ENCODE measurements around the gene GNB1. TPM values are rescaled to one million over a fixed set of nuclear protein-coding genes. Genes with fewer than 3 reads are reported as not detected.
A peak's percentile ranks its signal among the peaks of the same experiment; 100 is the strongest.

Gene GNB1
- total RNA-seq, 3 donors from 2014 or later (not counting 1 experiment from before 2014, with no cell fraction given): 285 to 304 (median 289) TPM

GRCh38 chr1:1819762-1820161 lies 71.1 kb downstream of the GNB1 start:
- Histone ChIP-seq H3K36me3 (ENCODE audit: control insufficient read depth, insufficient read depth, low read length) (peaks cover 40% of the 10 kb centered on the region), H3K4me3 (ENCODE audit: low read length) (no peak overlapping the region), H3K4me1 (ENCODE audit: control insufficient read depth, insufficient read depth, low read length) (no peaks in the 10 kb centered on the region), H3K27me3 (ENCODE audit: control insufficient read depth, insufficient read depth, low read length) (no peaks in the 10 kb centered on the region), H3K27ac (ENCODE audit: low read length) (no peak overlapping the region), H3K9me3 (ENCODE audit: control insufficient read depth, insufficient read depth, low read length) (no peaks in the 10 kb centered on the region)
- no peak for ATAC-seq
- 98% methylated on average over 4 of the region's 6 CpGs for WGBS (ENCODE audit: insufficient coverage)
- intact Hi-C loops (cut with micrococcal nuclease): no loop called here
- Mint-ChIP-seq H3K27ac (no peak overlapping the region), H3K4me3 (no peak overlapping the region), H3K27me3 (ENCODE audit: low read depth in 2 of 2) (no peaks in the 10 kb centered on the region), H3K4me1 (peaks cover 6 to 12% of the 10 kb centered on the region in 2 donors), H3K9me3 (no peaks in the 10 kb centered on the region), H3K36me3 (peaks cover 7% of the 10 kb centered on the region)
- no peak for TF ChIP-seq CTCF (IDR thresholded peaks at IDR 0.05)
- no peak for DNase-seq

GRCh38 chr1:1817221-1817620 lies 73.7 kb downstream of the GNB1 start:
- Histone ChIP-seq H3K27ac (ENCODE audit: low read length) (no peak overlapping the region), H3K9me3 (ENCODE audit: control insufficient read depth, insufficient read depth, low read length) (no peaks in the 10 kb centered on the region), H3K27me3 (ENCODE audit: control insufficient read depth, insufficient read depth, low read length) (no peaks in the 10 kb centered on the region), H3K4me3 (ENCODE audit: low read length) (no peak overlapping the region), H3K36me3 (ENCODE audit: control insufficient read depth, insufficient read depth, low read length) (peaks cover 40% of the 10 kb centered on the region), H3K4me1 (ENCODE audit: control insufficient read depth, insufficient read depth, low read length) (no peaks in the 10 kb centered on the region)
- no peak for ATAC-seq
- Mint-ChIP-seq H3K27me3 (ENCODE audit: low read depth in 2 of 2) (no peaks in the 10 kb centered on the region), H3K27ac (peak overlapping the region in 1 of 2 donors; percentile 54), H3K4me3 (no peak overlapping the region), H3K36me3 (peaks cover 14% of the 10 kb centered on the region), H3K4me1 (peaks cover 6 to 12% of the 10 kb centered on the region in 2 donors), H3K9me3 (no peaks in the 10 kb centered on the region)
- intact Hi-C loops (cut with micrococcal nuclease): no loop called here
- WGBS (ENCODE audit: insufficient coverage): 95% methylated on average over 3 of the region's 3 CpGs
- TF ChIP-seq CTCF (IDR thresholded peaks at IDR 0.05): no peak
- DNase-seq: no peak

- ATAC-seq: no peak
- no peaks in the 10 kb centered on the region for H3K27me3 Mint-ChIP-seq (ENCODE audit: low read depth in 2 of 2)
- H3K27ac Mint-ChIP-seq: peak overlapping the region; percentile 24 to 62
- Histone ChIP-seq H3K4me3 (ENCODE audit: low read length) (no peak overlapping the region), H3K27ac (ENCODE audit: low read length) (no peak overlapping the region), H3K27me3 (ENCODE audit: control insufficient read depth, insufficient read depth, low read length) (no peaks in the 10 kb centered on the region), H3K9me3 (ENCODE audit: control insufficient read depth, insufficient read depth, low read length) (no peaks in the 10 kb centered on the region), H3K4me1 (ENCODE audit: control insufficient read depth, insufficient read depth, low read length) (no peaks in the 10 kb centered on the region), H3K36me3 (ENCODE audit: control insufficient read depth, insufficient read depth, low read length) (peaks cover 38% of the 10 kb centered on the region)
- no peak for DNase-seq
- peaks cover 6 to 12% of the 10 kb centered on the region in 2 donors for H3K4me1 Mint-ChIP-seq
- intact Hi-C loops (cut with micrococcal nuclease): no loop called here
- 97% methylated on average over 14 of the region's 14 CpGs for WGBS (ENCODE audit: insufficient coverage)
- H3K4me3 Mint-ChIP-seq: no peak overlapping the region
- H3K9me3 Mint-ChIP-seq: no peaks in the 10 kb centered on the region
- peaks cover 14% of the 10 kb centered on the region for H3K36me3 Mint-ChIP-seq
- no peak for TF ChIP-seq CTCF (IDR thresholded peaks at IDR 0.05)
Measured at GRCh38 chr1:1815606-1816281, 75.1 kb downstream of the GNB1 start.

- no peaks in the 10 kb centered on the region for H3K4me1 ChIP-seq (ENCODE audit: control insufficient read depth, insufficient read depth, low read length)
- peaks cover 43% of the 10 kb centered on the region for H3K36me3 ChIP-seq (ENCODE audit: control insufficient read depth, insufficient read depth, low read length)
- TF ChIP-seq CTCF (IDR thresholded peaks at IDR 0.05): no peak
- ATAC-seq: no peak
- intact Hi-C loops (cut with micrococcal nuclease): no loop called here
- peaks cover 6% of the 10 kb centered on the region for H3K36me3 Mint-ChIP-seq
- WGBS (ENCODE audit: insufficient coverage): 98% methylated on average over 6 of the region's 6 CpGs
- no peaks in the 10 kb centered on the region for H3K27me3 ChIP-seq (ENCODE audit: control insufficient read depth, insufficient read depth, low read length)
- H3K27ac ChIP-seq (ENCODE audit: low read length): no peak overlapping the region
- H3K27ac Mint-ChIP-seq: peak overlapping the region in 1 of 2 donors; percentile 6
- H3K9me3 ChIP-seq (ENCODE audit: control insufficient read depth, insufficient read depth, low read length): no peaks in the 10 kb centered on the region
- no peak overlapping the region for H3K4me3 Mint-ChIP-seq
- no peaks in the 10 kb centered on the region for H3K27me3 Mint-ChIP-seq (ENCODE audit: low read depth in 2 of 2)
- H3K9me3 Mint-ChIP-seq: no peaks in the 10 kb centered on the region
- H3K4me3 ChIP-seq (ENCODE audit: low read length): no peak overlapping the region
- no peak for DNase-seq
- H3K4me1 Mint-ChIP-seq: peaks cover 0 to 6% of the 10 kb centered on the region in 2 donors
Measured at GRCh38 chr1:1809489-1809888, 81.4 kb downstream of the GNB1 start.

Data from natural killer cell (primary cell).